ENCODE results near the gene KLF17.
"Not testable (repeated sequence)": the region's sequence is repeated elsewhere in the genome, so short reads cannot be mapped to it uniquely, and the experiment has no call there.

Gene KLF17

DNA sequence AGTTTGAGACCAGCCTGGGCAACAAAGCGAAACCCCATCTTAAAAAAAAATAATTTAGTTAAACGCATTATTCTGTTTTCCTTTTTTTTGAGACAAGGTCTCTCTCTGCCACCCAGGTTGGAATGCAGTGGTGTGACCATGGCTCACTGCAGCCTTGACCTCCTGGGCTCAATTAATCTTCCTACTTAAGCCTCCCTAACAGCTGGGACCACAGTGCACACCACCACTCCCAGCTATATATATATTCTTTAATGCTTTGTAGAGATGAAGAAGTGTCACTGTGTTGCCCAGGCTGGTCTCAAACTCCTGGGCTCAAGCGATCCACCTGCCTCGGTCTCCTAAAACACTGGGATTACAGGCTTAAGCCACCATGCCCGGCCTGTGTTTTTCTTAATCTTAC lies 7.7 kb upstream of the KLF17 start:
- no peak for DNase-seq

DNA sequence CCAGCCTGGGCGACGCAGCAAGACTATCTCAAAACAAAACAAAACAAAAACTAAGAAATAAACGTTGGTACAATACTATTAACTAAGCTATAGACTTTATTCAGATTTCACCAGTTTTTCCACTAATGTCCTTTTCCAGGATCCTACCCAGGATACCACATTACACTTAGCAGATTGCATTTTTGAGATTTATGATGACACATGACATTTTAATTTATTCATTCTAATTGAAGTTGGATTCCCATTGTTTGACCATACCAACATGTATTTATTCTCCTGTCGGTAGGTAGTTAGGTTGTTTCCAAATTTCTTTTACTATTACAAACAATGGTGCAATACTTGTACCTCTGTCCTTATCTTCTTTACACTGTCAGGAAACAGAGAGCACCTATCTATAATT lies 6.8 kb upstream of the KLF17 start:
- no peak for DNase-seq

DNA sequence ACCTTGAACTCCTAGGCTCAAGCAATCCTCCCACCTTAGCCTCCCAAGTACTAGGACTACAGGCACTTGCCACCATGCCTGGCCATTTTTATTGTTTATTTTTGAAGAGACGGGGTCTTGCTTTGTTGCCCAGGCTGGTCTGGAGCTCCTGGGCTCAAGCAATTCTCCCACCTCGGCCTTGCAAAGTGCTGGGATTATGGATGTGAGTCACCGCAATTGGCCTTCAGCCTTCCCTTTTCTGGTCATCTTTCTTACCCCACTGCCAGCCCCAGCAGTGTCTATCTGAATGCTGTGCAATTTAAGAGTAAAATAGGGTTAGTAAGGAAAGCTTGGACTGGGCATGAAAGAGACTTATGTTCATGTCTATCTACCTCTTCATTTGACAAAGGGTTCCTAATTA lies 6.1 kb upstream of the KLF17 start:
- DNase-seq: no peak

DNA sequence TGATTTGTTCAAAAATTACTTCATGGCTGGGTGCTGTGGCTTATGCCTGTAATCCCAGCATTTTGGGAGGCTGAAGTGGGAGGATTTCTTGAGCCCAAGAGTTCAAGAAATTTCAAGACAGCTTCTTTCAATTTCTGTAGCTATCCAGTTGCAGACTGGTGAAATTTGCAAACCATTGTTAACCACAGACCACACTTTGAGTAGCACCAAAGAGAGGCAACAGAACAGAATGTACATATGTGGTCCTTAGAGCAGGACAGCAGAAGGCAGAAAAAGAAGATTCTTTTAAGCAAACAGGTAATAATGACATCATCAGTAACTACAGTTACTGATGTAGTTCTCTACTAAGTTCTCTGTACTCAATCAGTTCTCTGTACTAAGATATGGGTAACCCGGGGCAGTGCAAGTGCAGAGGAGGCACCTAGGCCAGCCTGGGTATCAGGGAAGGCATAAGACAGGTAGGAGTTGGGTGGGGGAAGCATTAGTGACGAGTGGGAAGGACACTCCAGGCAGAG lies 5.5 kb upstream of the KLF17 start:
- DNase-seq: no peak

DNA sequence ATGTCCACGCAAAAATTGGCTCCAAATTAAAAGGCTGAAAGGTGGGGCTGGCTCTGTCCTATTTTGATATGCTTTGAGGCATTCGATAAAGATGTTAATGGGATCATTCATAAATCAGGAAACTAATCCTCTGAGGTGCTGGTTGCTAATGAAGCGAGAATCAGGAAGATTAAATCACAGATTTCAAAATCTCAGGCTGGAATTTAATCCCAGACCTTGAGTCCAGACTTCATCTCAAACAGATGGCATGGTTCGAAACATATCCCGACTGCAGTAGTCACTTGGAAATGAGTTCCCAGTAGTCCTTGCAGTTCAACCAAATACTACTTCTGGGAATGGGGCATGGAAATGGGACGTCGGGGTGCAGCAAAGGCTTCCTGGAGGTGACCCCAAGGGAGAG lies 4.5 kb upstream of the KLF17 start:
- DNase-seq: no peak

DNA sequence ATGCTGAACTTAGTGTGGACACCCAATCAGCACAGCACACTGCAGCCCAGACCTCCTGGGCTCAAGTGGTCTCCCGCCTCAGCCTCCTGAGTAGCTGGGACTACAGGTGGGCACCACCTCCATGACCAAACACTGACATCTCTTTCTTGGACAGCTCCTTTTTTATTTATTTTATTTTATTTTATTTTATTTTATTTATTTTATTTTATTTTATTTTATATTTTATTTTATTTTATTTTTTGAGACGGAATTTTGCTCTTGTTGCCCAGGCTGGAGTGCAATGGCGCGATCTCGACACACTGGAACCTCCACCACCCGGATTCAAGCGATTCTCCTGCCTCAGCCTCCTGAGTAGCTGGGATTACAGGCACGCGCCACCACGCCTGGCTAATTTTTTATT lies 1.3 kb upstream of the KLF17 start:
- DNase-seq: not testable (repeated sequence)

DNA sequence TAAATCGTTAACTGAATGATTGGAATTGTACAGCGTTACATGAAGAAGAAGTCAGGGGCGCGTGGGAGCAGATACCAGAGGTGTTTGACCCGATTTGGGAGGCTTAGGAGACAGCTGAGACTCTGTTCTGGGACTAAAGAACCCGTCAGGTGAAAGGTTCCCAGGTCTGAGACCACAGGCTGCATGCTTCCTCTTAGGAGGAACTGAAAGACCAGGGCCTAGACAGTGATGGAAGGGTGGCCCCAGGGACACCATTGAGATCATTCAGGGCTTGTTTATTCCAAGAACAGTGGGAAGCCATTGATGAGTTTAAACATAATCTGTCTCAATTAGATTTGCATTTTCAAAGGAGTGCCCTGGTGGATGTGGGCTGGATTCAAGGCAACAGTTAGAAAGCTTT lies 904 bp downstream of the KLF17 start:
- no peak for DNase-seq

DNA sequence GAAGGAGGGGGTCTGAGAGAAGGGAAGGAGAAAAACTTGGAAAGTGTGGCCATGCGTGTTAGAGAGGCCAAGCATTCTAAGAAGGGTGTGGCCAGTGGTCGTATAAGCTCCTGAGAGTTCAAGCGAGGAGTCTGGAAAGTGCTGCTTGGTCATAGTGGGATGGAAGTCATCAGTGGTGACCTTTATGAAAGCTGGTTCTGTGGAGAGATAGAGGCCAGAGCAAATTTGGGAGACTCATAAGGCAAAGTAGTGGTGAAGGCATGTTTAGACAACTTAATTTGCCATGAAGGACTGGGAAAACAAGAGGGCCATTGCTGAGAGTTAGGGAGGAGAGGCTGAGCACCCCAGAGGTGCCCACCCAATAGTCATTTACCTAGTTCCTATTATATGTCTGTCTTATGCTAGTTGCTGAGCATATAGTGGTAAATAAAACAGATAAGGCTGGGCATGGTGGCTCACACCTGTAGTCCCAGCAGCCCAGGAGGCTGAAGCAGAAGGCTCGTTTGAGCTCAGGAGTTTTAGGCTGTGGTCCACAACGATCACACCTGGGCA lies 1.9 kb downstream of the KLF17 start:
- DNase-seq: no peak

DNA sequence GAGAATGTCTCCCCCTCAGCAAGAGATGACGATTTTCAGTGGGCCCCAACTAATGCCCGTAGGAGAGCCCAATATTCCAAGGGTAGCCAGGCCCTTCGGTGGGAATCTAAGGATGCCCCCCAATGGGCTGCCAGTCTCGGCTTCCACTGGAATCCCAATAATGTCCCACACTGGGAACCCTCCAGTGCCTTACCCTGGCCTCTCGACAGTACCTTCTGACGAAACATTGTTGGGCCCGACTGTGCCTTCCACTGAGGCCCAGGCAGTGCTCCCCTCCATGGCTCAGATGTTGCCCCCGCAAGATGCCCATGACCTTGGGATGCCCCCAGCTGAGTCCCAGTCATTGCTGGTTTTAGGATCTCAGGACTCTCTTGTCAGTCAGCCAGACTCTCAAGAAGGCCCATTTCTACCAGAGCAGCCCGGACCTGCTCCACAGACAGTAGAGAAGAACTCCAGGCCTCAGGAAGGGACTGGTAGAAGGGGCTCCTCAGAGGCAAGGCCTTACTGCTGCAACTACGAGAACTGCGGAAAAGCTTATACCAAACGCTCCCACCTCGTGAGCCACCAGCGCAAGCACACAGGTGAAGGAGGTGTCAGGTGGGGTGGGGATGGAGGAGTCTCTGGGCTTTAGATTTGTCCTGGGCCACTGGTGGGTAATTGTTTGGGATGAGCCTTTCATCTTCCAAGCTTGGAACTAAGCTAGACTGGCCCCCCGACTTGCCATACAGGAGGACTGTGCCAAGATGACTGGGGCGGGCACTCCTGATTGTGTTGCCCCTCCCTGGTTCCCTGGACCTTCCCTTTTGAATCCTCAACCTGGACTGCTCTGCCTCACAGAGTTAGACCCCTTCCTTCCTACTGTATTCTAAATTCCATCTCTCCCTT lies 11.2 kb downstream of the KLF17 start:
- DNase-seq: no peak

DNA sequence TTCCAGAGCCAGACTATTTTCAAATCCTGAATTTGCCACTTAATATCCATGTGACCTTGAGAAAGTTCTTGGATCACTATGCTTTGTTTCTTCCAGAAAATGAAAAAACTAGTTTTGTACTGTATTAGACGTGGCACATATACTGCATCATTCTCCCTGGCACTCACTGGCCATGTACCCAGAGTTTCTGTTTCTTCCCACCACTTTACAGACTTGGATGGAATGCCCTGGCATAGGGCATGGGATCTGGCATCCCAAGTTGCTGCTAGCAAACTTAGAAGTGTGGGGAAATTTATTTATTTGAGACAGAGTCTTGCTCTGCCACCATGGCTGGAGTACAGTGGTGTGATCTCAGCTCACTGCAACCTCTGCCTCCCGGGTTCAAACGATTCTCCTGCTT lies 12.8 kb downstream of the KLF17 start:
- DNase-seq: no peak

DNA sequence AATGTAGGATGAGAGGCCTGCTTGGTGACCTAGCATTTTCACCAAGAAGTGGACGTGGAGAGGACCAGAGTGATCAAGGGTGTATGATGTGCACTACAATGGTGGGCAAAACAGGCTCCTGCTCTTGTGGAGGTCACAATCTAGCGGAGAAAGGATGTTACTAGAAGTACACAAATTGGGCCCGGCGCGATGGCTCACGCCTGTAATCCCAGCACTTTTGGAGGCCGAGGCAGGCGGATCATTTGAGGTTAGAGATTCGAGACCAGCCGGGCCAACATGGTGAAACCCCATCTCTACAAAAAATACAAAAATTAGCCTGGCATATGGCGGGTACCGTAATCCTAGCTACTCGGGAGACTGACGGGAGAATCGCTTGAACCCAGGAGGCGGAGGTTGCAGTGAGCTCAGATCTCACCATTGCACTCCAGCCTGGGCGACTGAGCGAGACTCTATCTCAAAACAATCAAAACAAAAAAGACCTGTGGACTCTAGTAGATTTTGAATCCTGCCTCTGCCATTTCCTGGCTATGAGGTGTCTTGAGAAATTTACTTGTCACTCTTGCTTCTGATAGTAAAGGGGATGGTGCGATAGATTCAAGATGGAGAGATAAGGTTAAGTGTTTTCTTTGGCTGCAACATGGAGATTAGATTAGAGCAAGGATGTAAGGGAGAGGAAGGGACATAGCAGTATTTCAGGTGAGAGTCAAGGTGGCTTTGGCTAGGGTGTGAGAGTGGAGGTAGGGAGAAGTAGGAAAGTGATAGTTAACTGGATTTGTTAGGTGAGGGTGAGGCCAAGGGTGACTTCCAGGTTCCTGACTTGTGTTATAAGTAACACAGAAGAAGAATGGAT lies 15.7 kb downstream of the KLF17 start:
- no peak for DNase-seq

DNA sequence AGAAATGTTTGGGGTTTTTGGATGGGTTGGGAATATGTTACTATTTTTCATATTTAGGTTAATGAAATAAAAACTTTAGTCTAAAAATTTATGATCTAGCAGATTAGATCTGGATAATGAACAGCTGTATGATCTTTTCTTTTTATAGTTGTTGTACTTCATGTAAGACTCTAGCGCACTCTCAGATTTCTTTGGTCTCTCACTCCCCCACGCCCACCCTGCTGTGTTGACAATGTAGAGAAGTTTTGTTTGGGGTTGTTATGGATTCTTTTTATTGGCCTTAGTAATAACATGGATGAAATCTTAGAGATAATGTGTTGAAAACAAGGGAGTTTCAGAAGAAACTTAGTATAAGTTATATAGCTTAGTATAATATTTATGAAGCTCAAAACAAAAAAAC lies 17.3 kb downstream of the KLF17 start:
- DNase-seq: no peak

DNA sequence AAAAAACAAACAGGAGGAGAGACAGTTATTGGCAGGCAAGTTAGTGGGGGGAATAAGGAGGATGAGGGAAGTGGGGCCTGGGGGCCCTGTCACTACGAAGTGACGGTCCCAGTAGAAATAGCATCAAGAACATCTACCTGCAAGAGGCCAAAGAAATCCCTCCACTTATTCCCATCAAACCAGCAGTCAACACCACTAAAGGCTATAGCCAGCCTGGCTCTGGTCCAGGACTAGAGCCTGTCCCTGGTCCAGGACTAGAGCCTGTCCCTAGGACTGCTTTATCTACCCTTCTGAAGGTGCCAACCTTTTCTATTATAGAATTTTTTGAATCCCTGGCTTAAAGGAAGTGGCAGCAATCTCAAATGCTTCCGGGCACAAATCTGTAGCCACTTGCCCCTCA lies 19.6 kb downstream of the KLF17 start:
- no peak for DNase-seq

DNA sequence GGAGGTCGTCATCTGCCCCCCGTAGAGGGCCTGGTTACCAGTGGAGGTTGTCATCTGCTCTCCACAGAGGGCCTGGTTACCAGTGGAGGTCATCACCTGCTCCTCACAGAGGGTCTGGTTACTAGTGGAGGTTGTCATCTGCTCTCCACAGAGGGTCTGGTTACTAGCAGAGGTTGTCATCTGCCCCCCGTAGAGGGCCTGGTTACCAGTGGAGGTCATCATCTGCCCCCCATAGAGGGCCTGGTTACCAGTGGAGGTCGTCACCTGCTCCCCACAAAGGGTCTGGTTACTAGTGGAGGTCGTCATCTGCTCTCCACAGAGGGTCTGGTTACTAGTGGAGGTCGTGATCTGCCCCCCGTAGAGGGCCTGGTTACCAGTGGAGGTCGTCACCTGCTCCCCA lies 20.9 kb downstream of the KLF17 start:
- DNase-seq: not testable (repeated sequence)

DNA sequence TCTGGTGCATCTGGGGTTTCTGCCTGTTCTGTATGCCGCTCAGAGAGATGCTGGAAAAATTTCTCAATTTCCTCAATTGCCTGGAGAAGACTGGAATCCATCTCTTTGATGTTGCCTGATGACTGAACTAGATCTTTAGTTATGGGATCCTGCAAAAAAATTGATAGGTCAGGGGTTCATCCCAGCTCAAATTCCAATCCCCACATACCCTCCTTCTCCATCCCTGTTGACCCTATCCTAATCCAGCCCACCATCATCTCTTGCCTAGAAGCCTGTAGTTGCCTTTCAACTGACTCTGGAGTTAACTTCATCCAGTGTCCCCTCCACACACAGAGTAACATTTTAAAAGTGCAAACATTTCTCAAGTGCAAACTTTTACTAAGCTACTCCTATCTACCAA lies 22.9 kb downstream of the KLF17 start, which contains the start of gene KLF18:
Gene KLF18 (minus strand): TSS at position 101 of the 400 bp plus-strand sequence. CDS start 0 bp downstream, at position 101.
- no peak for DNase-seq

DNA sequence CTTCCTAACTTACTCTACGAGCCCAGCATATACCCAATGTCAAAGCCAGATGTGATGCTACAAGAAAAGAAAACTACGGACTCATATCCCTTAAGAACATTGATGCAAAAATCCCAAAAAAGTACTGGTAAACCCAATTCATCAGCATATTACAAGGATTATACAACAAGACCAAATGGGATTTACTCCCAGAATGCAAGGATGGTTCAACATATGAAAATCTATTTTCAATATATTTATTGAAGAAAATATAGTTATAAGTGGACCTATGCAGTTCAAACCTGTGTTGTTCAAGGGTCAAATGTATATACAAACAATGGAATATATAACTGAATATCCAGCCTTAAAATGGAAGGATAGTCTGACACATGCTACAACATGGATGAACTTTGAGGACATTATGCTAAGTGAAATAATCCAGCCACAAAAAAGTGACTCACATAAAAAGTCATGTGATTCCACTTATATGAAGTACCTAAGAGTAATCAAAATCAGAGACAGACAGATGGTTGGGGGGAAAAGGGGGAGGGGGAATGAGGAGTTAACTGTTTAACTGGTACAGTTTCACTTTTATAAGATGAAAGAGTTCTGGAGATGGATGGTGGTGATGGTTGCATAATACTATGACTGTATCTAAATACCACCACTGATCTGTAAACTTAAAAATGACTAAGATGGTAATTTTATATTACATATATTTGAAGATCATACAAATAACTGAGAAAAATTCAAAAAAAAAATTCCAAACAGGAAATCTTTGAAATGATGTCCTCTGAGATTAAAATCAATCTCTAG lies 26.5 kb downstream of the KLF17 start:
- no peak for DNase-seq

DNA sequence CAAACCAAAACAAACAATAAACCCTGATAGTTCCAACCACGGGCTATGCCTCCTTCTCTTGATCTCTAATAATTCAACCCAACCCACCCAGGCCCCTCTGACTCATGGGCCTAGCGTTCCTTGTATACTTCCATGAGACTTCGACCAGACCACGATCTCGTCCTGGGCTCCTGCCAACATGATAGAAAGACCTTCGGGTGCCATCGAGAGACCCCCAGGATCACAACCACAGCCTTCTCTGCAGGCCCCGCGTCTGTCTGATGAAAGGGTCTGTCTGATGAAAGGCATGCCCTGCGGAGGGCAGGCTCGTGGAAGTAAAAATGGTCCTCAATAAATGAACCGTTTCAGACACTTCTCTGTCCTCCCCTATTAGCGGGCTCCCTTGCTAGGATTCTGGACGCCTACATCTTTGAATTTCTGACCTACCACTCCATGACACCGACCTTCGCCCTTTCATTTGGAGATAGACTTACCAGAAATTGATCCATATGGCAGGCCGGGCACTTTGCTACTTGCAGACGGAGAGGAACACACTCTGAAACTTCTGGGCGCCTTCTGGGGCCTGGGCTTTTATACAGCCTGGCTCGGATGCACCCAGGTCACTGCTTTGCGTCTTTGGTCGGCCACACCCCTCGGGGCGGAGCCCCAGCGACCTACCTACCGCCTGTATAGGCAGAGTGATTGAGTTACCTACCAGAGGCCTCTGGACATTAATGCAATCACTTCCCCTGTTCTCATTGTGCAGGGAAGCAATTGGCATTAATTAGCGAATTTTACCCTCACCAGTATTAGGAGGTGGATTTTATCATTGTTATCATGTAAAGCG lies 28.1 kb downstream of the KLF17 start:
- DNase-seq: no peak

DNA sequence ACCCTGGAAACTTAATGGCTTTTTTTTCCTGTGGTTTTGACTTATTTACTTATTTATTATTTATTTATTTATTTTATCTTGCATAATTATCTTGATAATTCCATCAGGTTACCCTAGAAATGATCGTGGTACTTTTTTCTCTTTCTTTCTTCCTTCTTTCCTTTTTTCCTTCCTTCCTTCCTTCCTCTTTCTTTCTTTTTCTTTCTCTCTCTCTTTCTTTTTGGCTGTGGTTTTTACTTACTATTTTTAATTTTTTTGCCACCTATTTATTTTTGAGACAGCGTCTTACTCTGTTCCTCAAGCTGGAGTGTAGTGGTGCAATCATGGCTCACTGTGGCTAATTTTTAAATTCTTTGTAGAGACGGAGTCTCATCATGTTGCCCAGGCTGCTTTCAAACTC lies 29.0 kb downstream of the KLF17 start:
- DNase-seq: no peak

DNA sequence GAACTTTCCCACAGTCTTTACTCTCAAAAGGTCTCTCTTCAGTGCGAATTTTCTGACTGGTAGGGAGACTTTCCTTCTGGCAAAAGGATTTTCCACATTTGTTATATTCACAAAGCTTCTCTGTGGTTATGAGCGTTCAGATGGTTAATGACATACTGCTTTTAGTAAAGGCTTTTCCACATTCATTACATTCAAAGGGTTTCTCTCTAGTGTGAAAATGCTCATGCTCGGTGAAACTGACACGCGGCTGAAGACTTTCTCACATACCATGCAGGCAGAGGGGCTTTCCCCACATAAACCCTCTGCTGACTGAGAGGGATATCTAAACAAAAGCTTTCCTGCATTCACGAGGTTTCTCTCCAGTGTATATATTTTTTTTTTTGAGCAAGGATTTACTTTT lies 32.7 kb downstream of the KLF17 start:
- DNase-seq: no peak

DNA sequence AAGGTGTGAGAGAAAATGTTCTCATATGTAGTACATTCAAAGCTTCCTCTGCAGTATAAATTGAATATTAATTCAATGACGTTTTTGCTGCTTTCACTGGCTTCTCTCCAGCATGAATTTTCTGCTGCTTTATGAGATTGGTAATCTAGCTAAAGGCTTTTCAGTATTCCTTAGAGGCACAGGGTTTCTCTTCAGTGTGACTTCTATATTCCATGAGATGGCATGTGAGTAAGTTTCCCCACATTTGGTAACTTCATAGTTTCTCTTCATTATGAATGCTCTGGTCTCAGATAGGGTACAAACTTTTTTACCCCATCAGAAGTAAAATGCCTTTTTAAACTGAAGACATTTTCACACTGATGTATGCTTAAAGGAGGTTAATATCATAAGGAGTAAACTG lies 33.2 kb downstream of the KLF17 start:
- DNase-seq: no peak

DNA sequence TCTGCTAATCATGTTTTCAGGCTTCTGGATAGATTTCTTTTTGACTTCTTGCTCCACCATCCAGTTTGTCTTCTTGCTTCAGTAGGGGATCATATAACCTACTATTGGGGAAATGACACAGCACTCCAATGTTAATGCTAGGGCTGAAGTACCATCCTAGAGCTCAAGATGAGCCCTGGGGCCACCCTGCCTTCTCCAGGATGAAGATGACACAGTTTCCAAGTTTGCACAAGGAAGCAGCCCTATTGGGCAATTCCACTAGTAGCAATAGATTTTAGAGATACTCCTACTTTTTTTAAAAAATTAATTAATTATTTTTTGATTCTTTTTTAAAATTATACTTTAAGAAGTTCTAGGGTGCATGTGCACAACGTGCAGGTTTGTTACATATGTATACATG lies 34.1 kb downstream of the KLF17 start:
- DNase-seq: no peak

DNA sequence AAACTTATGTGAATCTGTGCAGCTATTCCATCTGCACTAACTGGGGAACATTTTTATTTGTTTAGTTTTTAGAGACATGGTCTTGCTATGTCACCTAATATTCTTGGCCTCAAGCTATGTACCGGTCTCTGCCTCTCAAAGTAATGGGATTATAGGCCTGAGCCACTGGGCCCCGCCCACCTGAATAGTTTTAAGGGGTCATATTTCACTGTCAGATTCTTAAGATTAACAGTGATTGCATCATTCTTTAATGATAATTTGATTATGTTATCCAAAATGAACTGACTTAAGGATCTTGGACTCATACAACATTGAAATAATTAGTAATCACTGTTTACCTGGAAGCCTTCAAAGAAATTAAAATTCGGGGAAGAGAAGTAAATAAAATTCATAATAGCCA lies 35.4 kb downstream of the KLF17 start:
- DNase-seq: no peak

Data from inflammatory macrophage treated with lipopolysaccharide for 1 hour (primary cell).